ENCODE measurements around the gene GRIN2A. TPM values are rescaled to one million over a fixed set of nuclear protein-coding genes. Genes with fewer than 3 reads are reported as not detected.

GRIN2A gene
- total and polyA plus RNA-seq, 2 of the 13 experiments (the other 11 are each of a cell fraction or from before 2014, with no cell fraction given): not detected

DNA sequence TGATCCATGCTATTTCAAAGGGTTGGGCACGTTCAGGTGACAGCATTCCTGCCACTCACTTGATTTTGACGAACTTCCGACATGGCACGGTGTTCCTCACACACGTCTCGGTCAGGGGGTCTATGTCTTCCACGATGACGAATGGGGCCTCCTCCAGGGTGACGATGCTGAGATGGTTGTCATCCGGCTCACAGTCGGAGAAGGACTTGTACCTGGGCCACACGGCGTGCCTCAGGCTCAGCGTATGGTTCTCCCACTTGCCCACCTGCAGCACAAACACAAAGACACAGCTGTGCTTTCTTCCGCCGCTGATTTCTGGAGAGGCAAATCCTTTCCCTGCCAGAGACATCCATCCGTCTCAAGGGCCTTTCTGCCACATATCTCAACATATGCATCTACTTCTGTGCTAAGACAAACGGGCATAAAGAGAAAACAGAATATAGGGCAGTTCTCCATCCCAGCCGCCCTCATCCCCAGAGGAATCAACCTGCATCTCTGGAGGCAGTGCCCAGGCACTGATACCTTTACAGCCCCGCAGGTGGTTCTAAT lies 332.5 kb downstream of the GRIN2A start (continued):
- TF ChIP-seq, protein P1, sequence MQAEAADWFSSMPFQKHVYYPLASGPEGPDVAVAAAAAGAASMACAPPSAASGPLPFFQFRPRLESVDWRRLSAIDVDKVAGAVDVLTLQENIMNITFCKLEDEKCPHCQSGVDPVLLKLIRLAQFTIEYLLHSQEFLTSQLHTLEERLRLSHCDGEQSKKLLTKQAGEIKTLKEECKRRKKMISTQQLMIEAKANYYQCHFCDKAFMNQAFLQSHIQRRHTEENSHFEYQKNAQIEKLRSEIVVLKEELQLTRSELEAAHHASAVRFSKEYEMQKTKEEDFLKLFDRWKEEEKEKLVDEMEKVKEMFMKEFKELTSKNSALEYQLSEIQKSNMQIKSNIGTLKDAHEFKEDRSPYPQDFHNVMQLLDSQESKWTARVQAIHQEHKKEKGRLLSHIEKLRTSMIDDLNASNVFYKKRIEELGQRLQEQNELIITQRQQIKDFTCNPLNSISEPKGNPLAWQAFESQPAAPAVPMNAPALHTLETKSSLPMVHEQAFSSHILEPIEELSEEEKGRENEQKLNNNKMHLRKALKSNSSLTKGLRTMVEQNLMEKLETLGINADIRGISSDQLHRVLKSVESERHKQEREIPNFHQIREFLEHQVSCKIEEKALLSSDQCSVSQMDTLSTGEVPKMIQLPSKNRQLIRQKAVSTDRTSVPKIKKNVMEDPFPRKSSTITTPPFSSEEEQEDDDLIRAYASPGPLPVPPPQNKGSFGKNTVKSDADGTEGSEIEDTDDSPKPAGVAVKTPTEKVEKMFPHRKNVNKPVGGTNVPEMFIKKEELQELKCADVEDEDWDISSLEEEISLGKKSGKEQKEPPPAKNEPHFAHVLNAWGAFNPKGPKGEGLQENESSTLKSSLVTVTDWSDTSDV (CRISPR knock-in tag; IDR thresholded peaks at IDR 0.05): no peak

DNA sequence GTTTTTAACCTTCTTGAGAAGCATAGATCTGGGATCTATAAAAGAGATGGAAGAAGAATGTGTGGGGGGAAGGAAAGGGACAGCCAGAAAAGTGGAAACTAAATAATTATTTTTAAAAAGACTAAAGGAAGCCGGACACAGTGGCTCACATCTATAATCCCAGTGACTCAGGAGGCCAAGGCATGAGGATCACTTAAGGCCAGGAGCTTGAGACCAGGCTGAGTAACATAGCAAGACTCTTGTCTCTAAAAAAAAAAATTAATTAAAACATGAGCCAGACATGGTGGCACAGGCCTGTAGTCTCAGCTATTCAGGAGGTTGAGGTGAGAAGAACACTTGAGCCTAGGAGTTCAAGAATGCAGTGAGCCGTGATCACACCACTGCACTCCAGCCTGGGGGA lies 335.1 kb downstream of the GRIN2A start:
- no peaks in the 10 kb centered on the region for H3K36me3 ChIP-seq (replicated peaks in 1 of 2; ENCODE audit: control insufficient read depth in 1 of 2, insufficient read depth in 2 of 2, low read length in 2 of 2)
- intact Hi-C loops (cut with micrococcal nuclease; ENCODE audit: unreplicated experiment): no loop called here
- ATAC-seq (no peak), FAIRE-seq (no peak), DNase-seq (ENCODE audit: low spot score) (no peak)
- in situ Hi-C loops (cut with HindIII; ENCODE audit: extremely low pct_ligation_motif_present, low pct_unique_long_range_greater_than_20kb): no loop called here
- no peaks in the 10 kb centered on the region for H3K4me1 ChIP-seq (ENCODE audit: insufficient read depth, low read length)
- H3K4me3 ChIP-seq (replicated peaks in 1 of 3; ENCODE audit: insufficient read depth in 1 of 3, low read depth in 2 of 3, low read length in 3 of 3): no peak overlapping the region
- no peaks in the 10 kb centered on the region for H3K9me3 ChIP-seq (ENCODE audit: low read length)
- 45% methylated on average over 2 of the region's 2 CpGs for WGBS (ENCODE audit: low lambda C conversion rate)
- H2AFZ ChIP-seq (ENCODE audit: low read length): no peak overlapping the region
- no peak overlapping the region for H3K9ac ChIP-seq (ENCODE audit: insufficient read depth, low read depth, low read length)
- POLR2A ChIA-PET: no interaction called here
- H3K4me2 ChIP-seq (ENCODE audit: low read depth, low read length): no peak overlapping the region
- no peaks in the 10 kb centered on the region for H3K79me2 ChIP-seq (ENCODE audit: insufficient read depth, low read length)
- H3K27me3 ChIP-seq (ENCODE audit: control insufficient read depth in 1 of 2, insufficient read depth in 2 of 2, low read length in 2 of 2): no peaks in the 10 kb centered on the region
- CTCF ChIA-PET (ENCODE audit: low intra/inter-chr PET ratio, low total read pairs): no interaction called here
- BruUV-seq (replicated peaks): no TSS peak
- no peaks in the 10 kb centered on the region for H4K20me1 ChIP-seq (ENCODE audit: insufficient read depth, low read length)
- no peak overlapping the region for H3K27ac ChIP-seq (ENCODE audit: extremely low read length, insufficient read depth, low read length)
- TF ChIP-seq ZNF557 (CRISPR knock-in tag; IDR thresholded peaks at IDR 0.05): no peak
- TF ChIP-seq ZNF564 (CRISPR knock-in tag; IDR thresholded peaks at IDR 0.05): no peak
- TF ChIP-seq HNRNPK (IDR thresholded peaks at IDR 0.05; ENCODE audit: low read depth, low read length, poor library complexity, severe bottlenecking): no peak
- no peak for TF ChIP-seq ZNF383 (CRISPR knock-in tag; IDR thresholded peaks at IDR 0.05; ENCODE audit: borderline replicate concordance)
- TF ChIP-seq, protein P2, sequence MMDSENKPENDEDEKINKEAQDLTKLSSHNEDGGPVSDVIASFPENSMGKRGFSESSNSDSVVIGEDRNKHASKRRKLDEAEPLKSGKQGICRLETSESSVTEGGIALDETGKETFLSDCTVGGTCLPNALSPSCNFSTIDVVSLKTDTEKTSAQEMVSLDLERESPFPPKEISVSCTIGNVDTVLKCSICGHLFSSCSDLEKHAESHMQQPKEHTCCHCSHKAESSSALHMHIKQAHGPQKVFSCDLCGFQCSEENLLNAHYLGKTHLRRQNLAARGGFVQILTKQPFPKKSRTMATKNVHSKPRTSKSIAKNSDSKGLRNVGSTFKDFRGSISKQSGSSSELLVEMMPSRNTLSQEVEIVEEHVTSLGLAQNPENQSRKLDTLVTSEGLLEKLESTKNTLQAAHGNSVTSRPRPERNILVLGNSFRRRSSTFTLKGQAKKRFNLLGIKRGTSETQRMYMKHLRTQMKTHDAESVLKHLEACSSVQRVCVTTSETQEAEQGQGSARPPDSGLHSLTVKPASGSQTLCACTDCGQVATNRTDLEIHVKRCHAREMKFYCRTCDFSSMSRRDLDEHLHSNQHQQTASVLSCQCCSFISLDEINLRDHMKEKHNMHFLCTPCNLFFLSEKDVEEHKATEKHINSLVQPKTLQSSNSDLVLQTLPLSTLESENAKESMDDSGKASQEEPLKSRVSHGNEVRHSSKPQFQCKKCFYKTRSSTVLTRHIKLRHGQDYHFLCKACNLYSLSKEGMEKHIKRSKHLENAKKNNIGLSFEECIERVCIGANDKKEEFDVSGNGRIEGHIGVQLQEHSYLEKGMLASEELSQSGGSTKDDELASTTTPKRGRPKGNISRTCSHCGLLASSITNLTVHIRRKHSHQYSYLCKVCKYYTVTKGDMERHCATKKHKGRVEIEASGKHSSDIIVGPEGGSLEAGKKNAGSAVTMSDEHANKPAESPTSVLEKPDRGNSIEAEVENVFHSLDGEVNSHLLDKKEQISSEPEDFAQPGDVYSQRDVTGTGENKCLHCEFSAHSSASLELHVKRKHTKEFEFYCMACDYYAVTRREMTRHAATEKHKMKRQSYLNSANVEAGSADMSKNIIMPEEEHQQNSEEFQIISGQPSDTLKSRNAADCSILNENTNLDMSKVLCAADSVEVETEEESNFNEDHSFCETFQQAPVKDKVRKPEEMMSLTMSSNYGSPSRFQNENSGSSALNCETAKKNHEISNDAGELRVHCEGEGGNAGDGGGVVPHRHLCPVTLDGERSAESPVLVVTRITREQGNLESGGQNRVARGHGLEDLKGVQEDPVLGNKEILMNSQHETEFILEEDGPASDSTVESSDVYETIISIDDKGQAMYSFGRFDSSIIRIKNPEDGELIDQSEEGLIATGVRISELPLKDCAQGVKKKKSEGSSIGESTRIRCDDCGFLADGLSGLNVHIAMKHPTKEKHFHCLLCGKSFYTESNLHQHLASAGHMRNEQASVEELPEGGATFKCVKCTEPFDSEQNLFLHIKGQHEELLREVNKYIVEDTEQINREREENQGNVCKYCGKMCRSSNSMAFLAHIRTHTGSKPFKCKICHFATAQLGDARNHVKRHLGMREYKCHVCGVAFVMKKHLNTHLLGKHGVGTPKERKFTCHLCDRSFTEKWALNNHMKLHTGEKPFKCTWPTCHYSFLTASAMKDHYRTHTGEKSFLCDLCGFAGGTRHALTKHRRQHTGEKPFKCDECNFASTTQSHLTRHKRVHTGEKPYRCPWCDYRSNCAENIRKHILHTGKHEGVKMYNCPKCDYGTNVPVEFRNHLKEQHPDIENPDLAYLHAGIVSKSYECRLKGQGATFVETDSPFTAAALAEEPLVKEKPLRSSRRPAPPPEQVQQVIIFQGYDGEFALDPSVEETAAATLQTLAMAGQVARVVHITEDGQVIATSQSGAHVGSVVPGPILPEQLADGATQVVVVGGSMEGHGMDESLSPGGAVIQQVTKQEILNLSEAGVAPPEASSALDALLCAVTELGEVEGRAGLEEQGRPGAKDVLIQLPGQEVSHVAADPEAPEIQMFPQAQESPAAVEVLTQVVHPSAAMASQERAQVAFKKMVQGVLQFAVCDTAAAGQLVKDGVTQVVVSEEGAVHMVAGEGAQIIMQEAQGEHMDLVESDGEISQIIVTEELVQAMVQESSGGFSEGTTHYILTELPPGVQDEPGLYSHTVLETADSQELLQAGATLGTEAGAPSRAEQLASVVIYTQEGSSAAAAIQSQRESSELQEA (CRISPR knock-in tag; IDR thresholded peaks at IDR 0.05; ENCODE audit: not compliant biosample characterization): no peak
- no peak for TF ChIP-seq ZNF282 (IDR thresholded peaks at IDR 0.05; ENCODE audit: partially characterized antibody)
- TF ChIP-seq, protein P3, sequence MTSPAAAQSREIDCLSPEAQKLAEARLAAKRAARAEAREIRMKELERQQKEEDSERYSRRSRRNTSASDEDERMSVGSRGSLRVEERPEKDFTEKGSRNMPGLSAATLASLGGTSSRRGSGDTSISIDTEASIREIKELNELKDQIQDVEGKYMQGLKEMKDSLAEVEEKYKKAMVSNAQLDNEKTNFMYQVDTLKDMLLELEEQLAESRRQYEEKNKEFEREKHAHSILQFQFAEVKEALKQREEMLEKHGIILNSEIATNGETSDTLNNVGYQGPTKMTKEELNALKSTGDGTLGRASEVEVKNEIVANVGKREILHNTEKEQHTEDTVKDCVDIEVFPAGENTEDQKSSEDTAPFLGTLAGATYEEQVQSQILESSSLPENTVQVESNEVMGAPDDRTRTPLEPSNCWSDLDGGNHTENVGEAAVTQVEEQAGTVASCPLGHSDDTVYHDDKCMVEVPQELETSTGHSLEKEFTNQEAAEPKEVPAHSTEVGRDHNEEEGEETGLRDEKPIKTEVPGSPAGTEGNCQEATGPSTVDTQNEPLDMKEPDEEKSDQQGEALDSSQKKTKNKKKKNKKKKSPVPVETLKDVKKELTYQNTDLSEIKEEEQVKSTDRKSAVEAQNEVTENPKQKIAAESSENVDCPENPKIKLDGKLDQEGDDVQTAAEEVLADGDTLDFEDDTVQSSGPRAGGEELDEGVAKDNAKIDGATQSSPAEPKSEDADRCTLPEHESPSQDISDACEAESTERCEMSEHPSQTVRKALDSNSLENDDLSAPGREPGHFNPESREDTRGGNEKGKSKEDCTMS (CRISPR knock-in tag; conservative IDR thresholded peaks at IDR 0.05): no peak

Data from HepG2 (cell line).